Neutrophil (primary cell): ENCODE results near the gene MSGN1.

Experiments
- H3K27ac ChIP-seq: fragments of 200-600 bp; sonication (generic); 2 replicates; pipeline ENCODE4 v1.5.1; 2016; ENCODE audit warnings: mild to moderate bottlenecking, moderate library complexity
- H3K27me3 ChIP-seq: fragments of 200-600 bp; sonication (generic); 2 replicates; pipeline ENCODE4 v1.6.0; 2016; ENCODE audit warnings: mild to moderate bottlenecking
- H3K36me3 ChIP-seq: fragments of 200-600 bp; sonication (generic); 2 replicates; pipeline ENCODE4 v1.5.1; 2017
- H3K4me1 ChIP-seq, 2 experiments: fragments of 200-600 bp in 1 of 2; sonication (generic) in 1 of 2; 1 replicate in 1 of 2; 2 replicates in 1 of 2; pipeline versions ENCODE4 v1.5.1 to v1.6.1; 2013 to 2016; ENCODE audit warnings: low read depth in 1 of 2, low read length in 1 of 2, mild to moderate bottlenecking in 1 of 2, moderate library complexity in 1 of 2; ENCODE audit not compliant: control insufficient read depth in 1 of 2, insufficient read depth in 1 of 2
- H3K4me3 ChIP-seq, 2 experiments: fragments of 200-600 bp in 1 of 2; sonication (generic) in 1 of 2; 1 replicate in 1 of 2; 2 replicates in 1 of 2; pipeline ENCODE4 v1.5.1; 2013 to 2016; ENCODE audit warnings: low read depth in 1 of 2, low read length in 1 of 2, mild to moderate bottlenecking in 1 of 2, moderate library complexity in 1 of 2
- H3K9me3 ChIP-seq: fragments of 200-600 bp; sonication (generic); 2 replicates; pipeline ENCODE4 v1.5.1; 2016
- TF ChIP-seq, protein P1 (sequence below): fragments of 200-600 bp; sonication (generic); IDR thresholded peaks from 2 replicates; pipeline ENCODE4 v1.5.1; 2016; ENCODE audit warnings: antibody characterized with exemption

The MSGN1 gene

GRCh38 chr2:17850151-17850550 lies 33.9 kb downstream of the MSGN1 start:
- Histone ChIP-seq H3K27ac (no peak overlapping the region), H3K27me3 (no peaks in the 10 kb centered on the region), H3K9me3 (no peaks in the 10 kb centered on the region), H3K36me3 (no peaks in the 10 kb centered on the region), H3K4me3 (no peak overlapping the region), H3K4me1 (no peaks in the 10 kb centered on the region)
- TF ChIP-seq, protein P1, sequence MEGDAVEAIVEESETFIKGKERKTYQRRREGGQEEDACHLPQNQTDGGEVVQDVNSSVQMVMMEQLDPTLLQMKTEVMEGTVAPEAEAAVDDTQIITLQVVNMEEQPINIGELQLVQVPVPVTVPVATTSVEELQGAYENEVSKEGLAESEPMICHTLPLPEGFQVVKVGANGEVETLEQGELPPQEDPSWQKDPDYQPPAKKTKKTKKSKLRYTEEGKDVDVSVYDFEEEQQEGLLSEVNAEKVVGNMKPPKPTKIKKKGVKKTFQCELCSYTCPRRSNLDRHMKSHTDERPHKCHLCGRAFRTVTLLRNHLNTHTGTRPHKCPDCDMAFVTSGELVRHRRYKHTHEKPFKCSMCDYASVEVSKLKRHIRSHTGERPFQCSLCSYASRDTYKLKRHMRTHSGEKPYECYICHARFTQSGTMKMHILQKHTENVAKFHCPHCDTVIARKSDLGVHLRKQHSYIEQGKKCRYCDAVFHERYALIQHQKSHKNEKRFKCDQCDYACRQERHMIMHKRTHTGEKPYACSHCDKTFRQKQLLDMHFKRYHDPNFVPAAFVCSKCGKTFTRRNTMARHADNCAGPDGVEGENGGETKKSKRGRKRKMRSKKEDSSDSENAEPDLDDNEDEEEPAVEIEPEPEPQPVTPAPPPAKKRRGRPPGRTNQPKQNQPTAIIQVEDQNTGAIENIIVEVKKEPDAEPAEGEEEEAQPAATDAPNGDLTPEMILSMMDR, result no peak

DNA sequence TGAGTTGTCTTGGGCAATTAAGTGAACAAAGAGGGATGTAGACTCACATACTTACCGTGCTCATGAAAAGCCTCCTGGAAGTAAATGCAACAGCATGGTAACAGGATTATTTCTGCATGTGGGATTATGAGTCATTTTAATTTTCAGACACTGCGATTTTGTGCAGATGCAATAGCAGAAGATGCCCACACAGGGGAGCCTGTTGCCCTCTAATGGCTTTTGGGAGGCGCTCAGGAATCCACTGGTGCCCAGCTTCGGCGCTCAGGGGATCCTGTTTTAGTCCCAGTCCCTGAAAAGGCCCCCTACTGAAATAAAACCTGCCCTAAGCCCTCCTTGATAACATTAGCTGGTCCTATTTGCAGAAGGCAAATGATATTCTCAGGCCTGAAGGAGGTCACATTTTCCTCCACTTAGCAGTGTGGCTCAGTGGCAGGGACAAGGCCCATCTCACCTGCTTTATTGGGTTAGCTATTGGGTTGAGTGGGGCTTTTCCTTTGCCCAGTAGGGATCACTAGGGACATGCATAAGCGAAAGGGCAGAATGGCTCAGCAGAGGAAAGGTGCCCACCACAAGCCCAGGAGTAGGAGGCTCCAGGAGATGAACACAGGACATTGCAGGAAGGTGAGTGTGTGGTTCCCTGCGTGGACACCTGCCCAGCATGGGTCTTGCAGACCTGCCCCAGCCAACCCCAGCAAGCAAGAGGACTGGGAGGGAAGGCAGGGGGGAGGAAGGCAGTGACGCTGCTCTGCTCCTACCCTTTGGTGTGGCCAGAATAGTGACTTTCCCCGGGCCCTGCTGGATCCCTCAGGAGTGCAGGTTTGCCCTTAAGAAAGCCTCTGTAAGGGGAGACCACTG lies 35.7 kb downstream of the MSGN1 start:
- Histone ChIP-seq H3K27ac (no peak overlapping the region), H3K36me3 (no peaks in the 10 kb centered on the region), H3K9me3 (no peaks in the 10 kb centered on the region), H3K27me3 (peaks cover 10% of the 10 kb centered on the region), H3K4me3 (no peak overlapping the region), H3K4me1 (no peaks in the 10 kb centered on the region)
- TF ChIP-seq, protein P1, result no peak

DNA sequence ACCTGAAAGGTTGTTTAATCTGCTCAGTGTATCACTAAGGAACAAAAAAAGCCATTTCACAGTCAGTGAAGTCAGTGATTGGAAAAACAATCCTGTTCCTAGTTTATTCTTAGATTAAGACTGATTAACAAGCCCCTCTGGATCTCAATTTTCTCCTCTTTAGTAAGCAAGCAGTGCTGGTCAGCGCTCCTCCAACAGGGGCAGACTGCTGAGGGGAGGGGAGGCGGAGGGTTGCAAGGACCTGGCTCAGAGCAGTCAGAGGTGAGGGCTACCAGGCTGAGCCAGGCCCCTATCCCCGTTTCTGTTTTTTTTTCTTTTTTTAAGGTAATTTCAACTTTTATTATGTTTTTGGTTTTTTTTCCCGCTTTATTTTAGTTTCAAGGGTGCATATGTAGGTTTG lies 37.5 kb downstream of the MSGN1 start:
- peaks cover 25% of the 10 kb centered on the region for H3K27me3 ChIP-seq
- no peak overlapping the region for H3K4me3 ChIP-seq
- H3K4me1 ChIP-seq, result no peaks in the 10 kb centered on the region
- H3K36me3 ChIP-seq, result no peaks in the 10 kb centered on the region
- H3K9me3 ChIP-seq, result no peaks in the 10 kb centered on the region
- H3K27ac ChIP-seq, result no peak overlapping the region
- TF ChIP-seq, protein P1, result no peak

DNA sequence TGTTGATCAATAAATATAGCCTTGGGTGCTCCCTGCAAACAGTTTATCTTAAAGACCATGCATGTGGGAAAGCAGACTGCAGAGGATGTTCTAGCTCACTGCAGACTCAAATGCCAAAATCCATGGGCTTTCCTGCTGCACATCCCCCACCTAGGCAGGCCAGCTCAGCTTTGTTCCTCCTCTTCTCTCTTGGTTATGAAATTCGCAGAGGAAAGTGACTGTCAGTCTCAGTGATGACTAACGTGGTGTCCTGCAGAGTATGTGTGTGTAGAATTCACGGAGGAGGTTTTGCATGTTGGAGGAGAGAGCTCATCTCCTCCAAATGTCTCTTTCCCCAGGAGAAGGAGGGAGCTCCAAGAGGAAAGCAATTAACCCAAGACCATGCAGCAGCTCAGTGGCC lies 40.8 kb downstream of the MSGN1 start:
- H3K9me3 ChIP-seq, result no peaks in the 10 kb centered on the region
- TF ChIP-seq, protein P1, result no peak

DNA sequence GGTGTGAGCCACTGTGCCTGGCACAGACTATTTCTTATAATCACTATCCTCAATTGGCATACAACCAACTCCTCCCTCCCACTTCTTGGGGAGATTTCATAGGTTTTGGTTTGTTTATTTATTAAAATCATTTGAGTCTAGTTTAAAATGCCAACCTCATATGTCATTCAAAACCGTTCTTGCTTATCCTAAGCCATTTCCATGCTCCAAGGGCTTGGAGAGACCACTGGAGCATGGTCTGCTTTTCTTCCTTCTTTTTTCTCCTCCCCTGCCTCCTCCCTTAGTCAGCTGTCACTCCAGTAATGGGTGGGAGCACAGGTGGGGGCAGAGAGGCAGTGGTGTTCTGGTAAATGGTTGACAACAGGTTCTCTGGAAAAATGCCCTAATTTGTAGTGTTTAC lies 41.8 kb downstream of the MSGN1 start:
- Histone ChIP-seq H3K4me1 (no peaks in the 10 kb centered on the region), H3K36me3 (no peaks in the 10 kb centered on the region), H3K9me3 (no peaks in the 10 kb centered on the region), H3K27ac (no peak overlapping the region), H3K4me3 (no peak overlapping the region), H3K27me3 (peaks cover 31% of the 10 kb centered on the region)
- TF ChIP-seq, protein P1, result no peak

More for the DNA sequence above, 40.8 kb downstream of the MSGN1 start:
- Histone ChIP-seq H3K27me3 (peaks cover 31% of the 10 kb centered on the region), H3K4me1 (no peaks in the 10 kb centered on the region), H3K36me3 (no peaks in the 10 kb centered on the region), H3K4me3 (no peak overlapping the region), H3K27ac (no peak overlapping the region)
